ENCODE measurements around the gene SLC24A3. TPM values are rescaled to one million over a fixed set of nuclear protein-coding genes. Genes with fewer than 3 reads are reported as not detected.

The SLC24A3 gene
- polyA plus RNA-seq, 4 donors, result 1.6 to 4.0 (median 3.8) TPM; not detected in 1

GRCh38 chr20:19367591-19367990, 155.1 kb downstream of the SLC24A3 start:
- DNase-seq, result no peak
- Histone ChIP-seq H3K27ac (ENCODE audit: low read depth in 1 of 3, low read length in 2 of 3) (no peak overlapping the region), H3K9me3 (ENCODE audit: control insufficient read depth in 2 of 2, insufficient read depth in 1 of 2, low read depth in 1 of 2, low read length in 1 of 2) (no peaks in the 10 kb centered on the region), H3K36me3 (ENCODE audit: control insufficient read depth in 3 of 3, insufficient read depth in 2 of 3, low read depth in 1 of 3, low read length in 3 of 3) (no peaks in the 10 kb centered on the region), H3K27me3 (ENCODE audit: control insufficient read depth in 3 of 3, insufficient read depth in 3 of 3, low read length in 3 of 3) (peaks cover 0 to 2% (median 0%) of the 10 kb centered on the region in 3 donors), H3K4me1 (ENCODE audit: control insufficient read depth in 3 of 3, insufficient read depth in 2 of 3, low read depth in 1 of 3, low read length in 2 of 3) (no peaks in the 10 kb centered on the region), H3K4me3 (ENCODE audit: low read depth in 1 of 3, low read length in 3 of 3) (no peak overlapping the region)
- WGBS, 3 donors, result 64 to 76% (median 74%) methylated on average over 2 of the region's 2 CpGs
- FAIRE-seq, result no peak

- no peaks in the 10 kb centered on the region for H3K4me1 ChIP-seq (ENCODE audit: control insufficient read depth in 3 of 3, insufficient read depth in 2 of 3, low read depth in 1 of 3, low read length in 2 of 3)
- no peaks in the 10 kb centered on the region for H3K9me3 ChIP-seq (ENCODE audit: control insufficient read depth in 2 of 2, insufficient read depth in 1 of 2, low read depth in 1 of 2, low read length in 1 of 2)
- H3K27ac ChIP-seq (ENCODE audit: low read depth in 1 of 3, low read length in 2 of 3), result no peak overlapping the region
- H3K4me3 ChIP-seq (ENCODE audit: low read depth in 1 of 3, low read length in 3 of 3), result no peak overlapping the region
- FAIRE-seq (no peak), DNase-seq (no peak)
- no peaks in the 10 kb centered on the region for H3K27me3 ChIP-seq (ENCODE audit: control insufficient read depth in 3 of 3, insufficient read depth in 3 of 3, low read length in 3 of 3)
- no peaks in the 10 kb centered on the region for H3K36me3 ChIP-seq (ENCODE audit: control insufficient read depth in 3 of 3, insufficient read depth in 2 of 3, low read depth in 1 of 3, low read length in 3 of 3)
- WGBS, 3 donors, result 66 to 69% (median 68%) methylated on average over 3 of the region's 3 CpGs
Observed at GRCh38 chr20:19368351-19368750, 155.9 kb downstream of the SLC24A3 start.

GRCh38 chr20:19370076-19371075, 157.9 kb downstream of the SLC24A3 start:
- no peaks in the 10 kb centered on the region for H3K9me3 ChIP-seq (ENCODE audit: control insufficient read depth in 2 of 2, insufficient read depth in 1 of 2, low read depth in 1 of 2, low read length in 1 of 2)
- no peaks in the 10 kb centered on the region for H3K36me3 ChIP-seq (ENCODE audit: control insufficient read depth in 3 of 3, insufficient read depth in 2 of 3, low read depth in 1 of 3, low read length in 3 of 3)
- no peak overlapping the region for H3K4me3 ChIP-seq (ENCODE audit: low read depth in 1 of 3, low read length in 3 of 3)
- H3K27me3 ChIP-seq (ENCODE audit: control insufficient read depth in 3 of 3, insufficient read depth in 3 of 3, low read length in 3 of 3), result no peaks in the 10 kb centered on the region
- DNase-seq (no peak), FAIRE-seq (no peak)
- WGBS, 3 donors, result 68 to 78% (median 72%) methylated on average over 6 of the region's 6 CpGs
- no peak overlapping the region for H3K27ac ChIP-seq (ENCODE audit: low read depth in 1 of 3, low read length in 2 of 3)
- H3K4me1 ChIP-seq (ENCODE audit: control insufficient read depth in 3 of 3, insufficient read depth in 2 of 3, low read depth in 1 of 3, low read length in 2 of 3), result no peaks in the 10 kb centered on the region

GRCh38 chr20:19371112-19371511, 158.7 kb downstream of the SLC24A3 start:
- no peak for FAIRE-seq
- Histone ChIP-seq H3K4me1 (ENCODE audit: control insufficient read depth in 3 of 3, insufficient read depth in 2 of 3, low read depth in 1 of 3, low read length in 2 of 3) (no peaks in the 10 kb centered on the region), H3K36me3 (ENCODE audit: control insufficient read depth in 3 of 3, insufficient read depth in 2 of 3, low read depth in 1 of 3, low read length in 3 of 3) (no peaks in the 10 kb centered on the region), H3K27ac (ENCODE audit: low read depth in 1 of 3, low read length in 2 of 3) (no peak overlapping the region), H3K27me3 (ENCODE audit: control insufficient read depth in 3 of 3, insufficient read depth in 3 of 3, low read length in 3 of 3) (no peaks in the 10 kb centered on the region), H3K9me3 (ENCODE audit: control insufficient read depth in 2 of 2, insufficient read depth in 1 of 2, low read depth in 1 of 2, low read length in 1 of 2) (no peaks in the 10 kb centered on the region), H3K4me3 (ENCODE audit: low read depth in 1 of 3, low read length in 3 of 3) (no peak overlapping the region)
- no peak for DNase-seq
- WGBS, 3 donors, result 78 to 95% (median 85%) methylated on average over 1 of the region's 1 CpG

GRCh38 chr20:19374216-19374615, 161.8 kb downstream of the SLC24A3 start:
- Histone ChIP-seq H3K27ac (ENCODE audit: low read depth in 1 of 3, low read length in 2 of 3) (no peak overlapping the region), H3K4me3 (ENCODE audit: low read depth in 1 of 3, low read length in 3 of 3) (no peak overlapping the region), H3K27me3 (ENCODE audit: control insufficient read depth in 3 of 3, insufficient read depth in 3 of 3, low read length in 3 of 3) (no peaks in the 10 kb centered on the region), H3K9me3 (ENCODE audit: control insufficient read depth in 2 of 2, insufficient read depth in 1 of 2, low read depth in 1 of 2, low read length in 1 of 2) (no peaks in the 10 kb centered on the region), H3K36me3 (ENCODE audit: control insufficient read depth in 3 of 3, insufficient read depth in 2 of 3, low read depth in 1 of 3, low read length in 3 of 3) (no peaks in the 10 kb centered on the region), H3K4me1 (ENCODE audit: control insufficient read depth in 3 of 3, insufficient read depth in 2 of 3, low read depth in 1 of 3, low read length in 2 of 3) (no peaks in the 10 kb centered on the region)
- WGBS, 3 donors, result 86 to 91% (median 87%) methylated on average over 3 of the region's 3 CpGs
- FAIRE-seq, result no peak
- DNase-seq, result no peak

- H3K27ac ChIP-seq (ENCODE audit: low read depth in 1 of 3, low read length in 2 of 3), result no peak overlapping the region
- DNase-seq (no peak), FAIRE-seq (no peak)
- H3K27me3 ChIP-seq (ENCODE audit: control insufficient read depth in 3 of 3, insufficient read depth in 3 of 3, low read length in 3 of 3), result no peaks in the 10 kb centered on the region
- no peaks in the 10 kb centered on the region for H3K9me3 ChIP-seq (ENCODE audit: control insufficient read depth in 2 of 2, insufficient read depth in 1 of 2, low read depth in 1 of 2, low read length in 1 of 2)
- H3K4me1 ChIP-seq (ENCODE audit: control insufficient read depth in 3 of 3, insufficient read depth in 2 of 3, low read depth in 1 of 3, low read length in 2 of 3), result no peaks in the 10 kb centered on the region
- no peak overlapping the region for H3K4me3 ChIP-seq (ENCODE audit: low read depth in 1 of 3, low read length in 3 of 3)
- 40 to 44% (median 41%) methylated on average over 6 of the region's 6 CpGs for WGBS, 3 donors
- H3K36me3 ChIP-seq (ENCODE audit: control insufficient read depth in 3 of 3, insufficient read depth in 2 of 3, low read depth in 1 of 3, low read length in 3 of 3), result no peaks in the 10 kb centered on the region
Observed at GRCh38 chr20:19375395-19375794, 163.0 kb downstream of the SLC24A3 start.

- Histone ChIP-seq H3K27me3 (ENCODE audit: control insufficient read depth in 3 of 3, insufficient read depth in 3 of 3, low read length in 3 of 3) (no peaks in the 10 kb centered on the region), H3K4me1 (ENCODE audit: control insufficient read depth in 3 of 3, insufficient read depth in 2 of 3, low read depth in 1 of 3, low read length in 2 of 3) (no peaks in the 10 kb centered on the region), H3K9me3 (ENCODE audit: control insufficient read depth in 2 of 2, insufficient read depth in 1 of 2, low read depth in 1 of 2, low read length in 1 of 2) (no peaks in the 10 kb centered on the region), H3K4me3 (ENCODE audit: low read depth in 1 of 3, low read length in 3 of 3) (no peak overlapping the region), H3K27ac (ENCODE audit: low read depth in 1 of 3, low read length in 2 of 3) (no peak overlapping the region), H3K36me3 (ENCODE audit: control insufficient read depth in 3 of 3, insufficient read depth in 2 of 3, low read depth in 1 of 3, low read length in 3 of 3) (no peaks in the 10 kb centered on the region)
- 75 to 78% (median 77%) methylated on average over 2 of the region's 2 CpGs for WGBS, 3 donors
- no peak for FAIRE-seq
- no peak for DNase-seq
Observed at GRCh38 chr20:19375801-19376200, 163.4 kb downstream of the SLC24A3 start.

GRCh38 chr20:19376451-19377229, 164.2 kb downstream of the SLC24A3 start:
- no peak for DNase-seq
- Histone ChIP-seq H3K4me3 (ENCODE audit: low read depth in 1 of 3, low read length in 3 of 3) (no peak overlapping the region), H3K27me3 (ENCODE audit: control insufficient read depth in 3 of 3, insufficient read depth in 3 of 3, low read length in 3 of 3) (no peaks in the 10 kb centered on the region), H3K36me3 (ENCODE audit: control insufficient read depth in 3 of 3, insufficient read depth in 2 of 3, low read depth in 1 of 3, low read length in 3 of 3) (no peaks in the 10 kb centered on the region), H3K9me3 (ENCODE audit: control insufficient read depth in 2 of 2, insufficient read depth in 1 of 2, low read depth in 1 of 2, low read length in 1 of 2) (no peaks in the 10 kb centered on the region), H3K4me1 (ENCODE audit: control insufficient read depth in 3 of 3, insufficient read depth in 2 of 3, low read depth in 1 of 3, low read length in 2 of 3) (no peaks in the 10 kb centered on the region), H3K27ac (ENCODE audit: low read depth in 1 of 3, low read length in 2 of 3) (no peak overlapping the region)
- FAIRE-seq, result no peak
- 78 to 88% (median 86%) methylated on average over 17 of the region's 17 CpGs for WGBS, 3 donors
